K562 (cell line): ENCODE data around the gene CCDC85B. TPM values are rescaled to one million over a fixed set of nuclear protein-coding genes. Genes with fewer than 3 reads are reported as not detected.

Source experiments
- ATAC-seq: fragments of 200-7000 bp; cut with Tn5 transposase; 3 replicates; pipeline ENCODE4 v1.9.1; 2020; ENCODE audit warnings: moderate library complexity
- Bru-seq: library from RNA; stranded (reverse); fragments of 400-500 nt; gene quantifications from one replicate; lab custom pipeline; 2021; lab: Mats Ljungman, UMichigan
- BruChase-seq, 2 experiments: library from RNA; stranded (reverse); fragments of 400-500 nt; gene quantifications; one replicate each; lab custom pipeline; 2021; lab: Mats Ljungman, UMichigan
- BruUV-seq: library from RNA; stranded (reverse); fragments of 400-500 nt; replicated peaks from 2 replicates; lab custom pipeline; 2021; lab: Mats Ljungman, UMichigan
- CTCF ChIA-PET: fragments of 300-600 bp; formaldehyde crosslinking; extraction: SDS; loops from one replicate; lab custom pipeline; 2021; ENCODE audit warnings: low intra/inter-chr PET ratio; lab: Yijun Ruan, JAX
- POLR2A ChIA-PET: fragments of 300-600, 350-650 bp; sonication (Branson Sonifier 250); formaldehyde crosslinking; extraction: SDS; loops from one replicate; lab custom pipeline; 2021; ENCODE audit warnings: antibody characterized with exemption, inconsistent platforms; lab: Yijun Ruan, JAX
- DNase-seq, 4 experiments: peaks; one replicate each; pipeline versions ENCODE4 v3.0.0 to v3.0.0-alpha.2; 2011 to 2018; ENCODE audit warnings: low spot score in 3 of 4, mixed read lengths in 3 of 4; ENCODE audit errors: extremely low read depth in 1 of 4
- FAIRE-seq: peaks from 2 replicates; lab custom pipeline; 2011; peaks lifted over from hg19 to GRCh38; lab: Jason Lieb, UNC
- H2AFZ ChIP-seq: 2 replicates; pipeline ENCODE4 v1.6.0; 2011; ENCODE audit warnings: low read depth, low read length, control low read depth, inconsistent platforms
- H3K27ac ChIP-seq: fragments of 200-600 bp; 3 replicates; pipeline ENCODE4 v1.8.0; 2011; ENCODE audit warnings: low read depth, mild to moderate bottlenecking, control low read depth, inconsistent platforms, low read length, moderate library complexity, mixed read lengths; ENCODE audit errors: extremely low read depth
- H3K27me3 ChIP-seq, 2 experiments: fragments of 300-600 bp in 1 of 2; 2 replicates in 1 of 2; 3 replicates in 1 of 2; pipeline versions ENCODE4 v1.6.0 to v1.8.0; 2011; ENCODE audit warnings: inconsistent platforms in 2 of 2, low read length in 2 of 2, mild to moderate bottlenecking in 1 of 2, mixed read lengths in 1 of 2, moderate library complexity in 1 of 2; ENCODE audit not compliant: control insufficient read depth in 2 of 2, insufficient read depth in 2 of 2
- H3K36me3 ChIP-seq: fragments of 300-600 bp; 3 replicates; pipeline ENCODE4 v1.8.0; 2011; ENCODE audit warnings: mild to moderate bottlenecking, low read length, inconsistent platforms; ENCODE audit not compliant: control insufficient read depth, insufficient read depth
- H3K4me1 ChIP-seq, 2 experiments: fragments of 200-600 bp in 1 of 2; replicated peaks in 1 of 2; 2 replicates in 1 of 2; 3 replicates in 1 of 2; pipeline versions ENCODE4 v1.5.1 to v1.8.0; 2011; ENCODE audit warnings: inconsistent platforms in 2 of 2, low read length in 2 of 2, mild to moderate bottlenecking in 1 of 2, mixed read lengths in 1 of 2, moderate library complexity in 1 of 2; ENCODE audit not compliant: control insufficient read depth in 2 of 2, insufficient read depth in 2 of 2
- H3K4me2 ChIP-seq: 2 replicates; pipeline ENCODE4 v1.6.1; 2011; ENCODE audit warnings: low read length, control low read depth, inconsistent platforms, mixed read lengths; ENCODE audit not compliant: insufficient read depth
- H3K4me3 ChIP-seq: fragments of 200-600 bp; sonication (generic), shearing (Covaris generic); 2 replicates; pipeline ENCODE4 v1.5.1; 2016; ENCODE audit warnings: control low read depth, inconsistent platforms
- H3K79me2 ChIP-seq: fragments of 200-600 bp; 3 replicates; pipeline ENCODE4 v1.8.0; 2011; ENCODE audit warnings: low read length, inconsistent platforms; ENCODE audit not compliant: control insufficient read depth, insufficient read depth
- H3K9ac ChIP-seq, 2 experiments: 2 replicates each; pipeline versions ENCODE4 v1.6.0 to v1.6.1; 2011; ENCODE audit warnings: low read depth in 2 of 2, low read length in 2 of 2, control low read depth in 1 of 2, inconsistent platforms in 1 of 2, mild to moderate bottlenecking in 1 of 2, mixed read lengths in 1 of 2; ENCODE audit not compliant: insufficient read depth in 1 of 2
- H3K9me1 ChIP-seq: one replicate; pipeline ENCODE4 v1.6.0; 2011; ENCODE audit warnings: inconsistent platforms, mild to moderate bottlenecking, low read length, moderate library complexity; ENCODE audit not compliant: control insufficient read depth, insufficient read depth
- H3K9me3 ChIP-seq: replicated peaks from 2 replicates; pipeline ENCODE4 v1.5.1; 2011; ENCODE audit warnings: low read depth, low read length, inconsistent platforms; ENCODE audit not compliant: control insufficient read depth, insufficient read depth
- H4K20me1 ChIP-seq: replicated peaks from 2 replicates; pipeline ENCODE4 v1.6.1; 2011; ENCODE audit warnings: low read length, inconsistent platforms, mixed read lengths; ENCODE audit not compliant: control insufficient read depth, insufficient read depth
- ARNT ChIP-seq, 2 experiments: fragments of 450-650 bp; IDR thresholded peaks; 2 replicates each; pipeline ENCODE4 v1.6.1; 2016; ENCODE audit warnings: mild to moderate bottlenecking in 1 of 2
- CREM ChIP-seq: IDR thresholded peaks from 2 replicates; pipeline ENCODE4 v1.6.1; 2014; ENCODE audit warnings: antibody characterized with exemption, low read depth
- FOS ChIP-seq: IDR thresholded peaks from 3 replicates; pipeline ENCODE4 v1.6.1; 2011; ENCODE audit not compliant: insufficient read length; ENCODE audit errors: extremely low read depth
- MNT ChIP-seq, 2 experiments: fragments of 450-650 bp; conservative IDR thresholded peaks; 2 replicates each; pipeline ENCODE4 v1.6.1; 2017; ENCODE audit warnings: mild to moderate bottlenecking in 2 of 2, moderate library complexity in 2 of 2
- NONO ChIP-seq, 2 experiments: fragments of 200-400 bp in 1 of 2; fragments of 450-650 bp in 1 of 2; formaldehyde crosslinking in 1 of 2; IDR thresholded peaks; 2 replicates each; pipeline ENCODE4 v1.6.1; 2017; ENCODE audit warnings: low read depth in 2 of 2, mild to moderate bottlenecking in 2 of 2, moderate library complexity in 2 of 2, low read length in 1 of 2
- PKNOX1 ChIP-seq: fragments of 450-650 bp; IDR thresholded peaks from 2 replicates; pipeline ENCODE4 v1.6.1; 2016
- TEAD1 ChIP-seq, 2 experiments: fragments of 450-650 bp in 1 of 2; sonication (generic) in 1 of 2; formaldehyde crosslinking; IDR thresholded peaks; 2 replicates each; pipeline versions ENCODE4 v1.4.0 to v1.8.0; 2020 to 2022; ENCODE audit warnings: mild to moderate bottlenecking in 2 of 2, missing genetic modification reagents in 1 of 2
- ZNF75A ChIP-seq: fragments of 450-650 bp; formaldehyde crosslinking; IDR thresholded peaks from 2 replicates; pipeline ENCODE4 v1.4.0; 2020; ENCODE audit warnings: mild to moderate bottlenecking
- ZNF766 ChIP-seq: fragments of 200-800 bp; sonication (Bioruptor generic); conservative IDR thresholded peaks from 2 replicates; pipeline ENCODE4 v1.6.1; 2016; ENCODE audit warnings: missing genetic modification characterization, missing compliant biosample characterization
- WGBS: fragments of 100-300 bp; shearing (Covaris generic); methylation state at CpG from one replicate; pipeline ENCODE4 v1.1.6; 2016; ENCODE audit warnings: low coverage, mixed read lengths; ENCODE audit not compliant: insufficient coverage; ENCODE audit errors: missing lambda C conversion rate; 5-methylcytosine and 5-hydroxymethylcytosine counted together
- in situ Hi-C: fragments of 300-500 bp; cut with MboI; formaldehyde crosslinking; loops from 4 replicates; pipeline ENCODE4 v1.15.0; 2018; ENCODE audit warnings: inconsistent platforms, mixed read lengths
- intact Hi-C: fragments of 100-400 bp; cut with micrococcal nuclease; formaldehyde crosslinking; loops from 2 replicates; pipeline ENCODE4 v1.14.2; 2022
- long read RNA-seq, 3 experiments: library from polyadenylated mRNA in 2 of 3; library from RNA in 1 of 3; unstranded in 2 of 3; stranded (forward) in 1 of 3; transcript quantifications; one replicate each; pipeline ENCODE4 v2.0.0, GENCODE V29; 2019 to 2022
- polyA minus RNA-seq, 3 experiments: library from RNA; depleted of rRNA, polyadenylated mRNA; stranded (reverse); fragments of >200 nt; gene quantifications; 2 replicates each; pipeline ENCODE4 v1.2.3, GENCODE V29; 2011
- polyA plus RNA-seq, 8 experiments: library from polyadenylated mRNA; depleted of rRNA in 4 of 8; stranded (reverse) in 5 of 8; unstranded in 3 of 8; fragments of >200 nt; fragmentation: Nextera tagmentation in 2 of 8; fragmentation: Illumina TruSeq in 1 of 8; extraction: Ambion mirVana in 2 of 8; extraction: Trizol in 1 of 8; gene quantifications; 2 replicates each; pipeline versions ENCODE4 v1.2.1 to v1.2.3, GENCODE V29; 2011 to 2014; ENCODE audit warnings: inconsistent platforms in 1 of 8, missing spikeins in 1 of 8
- total RNA-seq, 7 experiments: library from RNA; depleted of rRNA in 6 of 7; stranded (reverse); fragments of >200 nt in 6 of 7; fragmentation: Illumina TruSeq in 2 of 7; extraction: Trizol in 2 of 7; gene quantifications; 2 replicates each; pipeline versions ENCODE4 v1.2.1 to v1.2.3, GENCODE V29; 2011 to 2021; ENCODE audit warnings: low replicate concordance in 1 of 7
- TF ChIP-seq, protein P1 (sequence below): fragments of 250-450 bp; sonication (Bioruptor Pico); IDR thresholded peaks from 2 replicates; pipeline ENCODE4 v1.8.0; 2021; ENCODE audit warnings: moderate library complexity, mild to moderate bottlenecking, inconsistent platforms

Gene CCDC85B
- 1.2 and 7.1 TPM in 2 replicates for total RNA-seq (2011; cell fraction: chromatin; rRNA removed; ENCODE audit: low replicate concordance)
- 15.7 and 17.8 TPM in 2 replicates for total RNA-seq (2011; cell fraction: nucleolus; rRNA removed)
- 7.0 and 7.4 TPM in 2 replicates for total RNA-seq (2011; cell fraction: nucleoplasm; rRNA removed)
- total RNA-seq (2014; rRNA removed), result 138 and 161 TPM in 2 replicates
- 0.26 and 0.29 TPM in 2 replicates for total RNA-seq (2014; rRNA removed; fragmentation: Illumina TruSeq; extraction: Trizol)
- 6.2 and 11.7 TPM in 2 replicates for total RNA-seq (2015; rRNA removed; fragmentation: Illumina TruSeq; extraction: Trizol)
- 64.4 and 74.8 TPM in 2 replicates for total RNA-seq (2021)
- polyA plus RNA-seq (2011; rRNA removed), result 6.8 and 7.9 TPM in 2 replicates
- polyA plus RNA-seq (2011; cell fraction: cytosol; rRNA removed), result 19.3 and 81.8 TPM in 2 replicates
- 7.6 and 15.8 TPM in 2 replicates for polyA plus RNA-seq (2011; cell fraction: nucleus; rRNA removed)
- 35.5 and 38.4 TPM in 2 replicates for polyA plus RNA-seq (2012)
- 0.30 and 1.9 TPM in 2 replicates for polyA plus RNA-seq (2014; fragmentation: Illumina TruSeq; extraction: Trizol)
- under 1 TPM; 0.14 to 0.29 TPM for polyA plus RNA-seq (2014; fragmentation: Nextera tagmentation; extraction: Ambion mirVana)
- polyA plus RNA-seq (2014; rRNA removed), result 92.3 TPM in 2 replicates
- polyA minus RNA-seq (2011; rRNA and poly(A)+ RNA removed), result 0.27 and 0.49 TPM in 2 replicates
- 11.3 and 22.7 TPM in 2 replicates for polyA minus RNA-seq (2011; cell fraction: cytosol; rRNA and poly(A)+ RNA removed)
- 9.6 and 14.0 TPM in 2 replicates for polyA minus RNA-seq (2011; cell fraction: nucleus; rRNA and poly(A)+ RNA removed)
- percentile 83 among the genes with signal in this experiment for Bru-seq, nascent RNA
- percentile 74 among the genes with signal in this experiment for BruChase-seq, experiment 1, labeled RNA remaining after a 2-hour chase
- percentile 70 among the genes with signal in this experiment for BruChase-seq, experiment 2, labeled RNA remaining after a 6-hour chase
- long read RNA-seq, experiment 1, transcript CCDC85B-201 (1 exons, 1,524 nt), result major isoform, 269 of 269 reads
- long read RNA-seq, experiment 1, partial matches to known transcripts, result 0 of 269 reads
- long read RNA-seq, experiment 1, other reads (novel, unspliced or antisense), result 0 of 269 reads
- long read RNA-seq, experiment 2, transcript CCDC85B-201 (1 exons, 1,524 nt), result major isoform, 192 of 192 reads
- long read RNA-seq, experiment 2, partial matches to known transcripts, result 0 of 192 reads
- long read RNA-seq, experiment 2, other reads (novel, unspliced or antisense), result 0 of 192 reads
- long read RNA-seq, experiment 3, transcript CCDC85B-201 (1 exons, 1,524 nt), result major isoform, 187 of 187 reads
- long read RNA-seq, experiment 3, partial matches to known transcripts, result 0 of 187 reads
- long read RNA-seq, experiment 3, other reads (novel, unspliced or antisense), result 0 of 187 reads

- Histone ChIP-seq H3K79me2 (peaks cover 64% of the 10 kb centered on the region), H3K9me3 (no peaks in the 10 kb centered on the region), H4K20me1 (peaks cover 21% of the 10 kb centered on the region), H3K27ac (peak within 1 kb of the TSS; percentile 85), H3K4me3 (peak within 1 kb of the TSS; percentile 70), H2AFZ (peak within 1 kb of the TSS; percentile 78), H3K4me2 (peak within 1 kb of the TSS; percentile 91), H3K9me1 (no peaks in the 10 kb centered on the region), H3K4me1 (peaks cover 40 to 67% of the 10 kb centered on the region in 2 experiments), H3K9ac (peak within 1 kb of the TSS; percentile 80 to 98), H3K36me3 (peaks cover 50% of the 10 kb centered on the region; the same call in 2 of the 3 replicates), H3K27me3 (no peaks in the 10 kb centered on the region)
- in situ Hi-C loops (no loop called here), intact Hi-C loops (loop anchor here (1.0 kb wide), 1 partner anchor 99 kb away; no protein-coding TSS in a partner anchor)
- ATAC-seq, result peak; percentile 71
- FAIRE-seq, result peak; percentile 81
- DNase-seq, result peak; percentile 91 to 98 (median 94)
- BruUV-seq, result no TSS peak
- ChIA-PET POLR2A (interaction anchor here (0.6 to 14.4 kb wide), 40 partner anchors 9 to 961 kb away, joined by 3 to 147 read pairs (median 4); partner anchors contain the start of genes BANF1, C11orf68, CFL1 and CTSW), CTCF (interaction anchor here (1.1 to 1.7 kb wide), 2 partner anchors 21 to 100 kb away, joined by 3 to 5 read pairs; no protein-coding TSS in a partner anchor)
- under 1% methylated on average over 86 of the region's 94 CpGs for whole genome bisulfite sequencing
- TF ChIP-seq ZNF766, result peak; percentile 55; the same call in 1 of the 2 replicates
- TF ChIP-seq PKNOX1, result peak; percentile 59
- TF ChIP-seq, protein P1, sequence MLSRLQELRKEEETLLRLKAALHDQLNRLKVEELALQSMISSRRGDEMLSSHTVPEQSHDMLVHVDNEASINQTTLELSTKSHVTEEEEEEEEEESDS (CRISPR knock-in tag), result no peak
- no peak for TF ChIP-seq ARNT (IDR thresholded peaks at IDR 0.05)
- TF ChIP-seq TEAD1 (CRISPR knock-in tag; IDR thresholded peaks at IDR 0.05), result peak; percentile 35 to 61; a peak in 1 of 4 replicates
- TF ChIP-seq FOS, result no peak
- peak; percentile 72 to 83 for TF ChIP-seq MNT (conservative IDR thresholded peaks at IDR 0.05)
- TF ChIP-seq CREM, result peak; percentile 72
- TF ChIP-seq NONO (IDR thresholded peaks at IDR 0.05; ENCODE audit: low read depth in 2 of 2, low read length in 1 of 2), result peak; percentile 92; a peak in 3 of 4 replicates
- TF ChIP-seq ZNF75A, result 0 out of 2 replicates have a peak, but pooled peaks have one; percentile 22
Measured at GRCh38 chr11:65890324-65891218, at the start of gene CCDC85B. TSS of gene CCDC85B (plus strand) at chr11:65890673. CDS start at chr11:65890784, 111 bp downstream.
